Measurements from ENCODE around the gene JADE1.

DNA sequence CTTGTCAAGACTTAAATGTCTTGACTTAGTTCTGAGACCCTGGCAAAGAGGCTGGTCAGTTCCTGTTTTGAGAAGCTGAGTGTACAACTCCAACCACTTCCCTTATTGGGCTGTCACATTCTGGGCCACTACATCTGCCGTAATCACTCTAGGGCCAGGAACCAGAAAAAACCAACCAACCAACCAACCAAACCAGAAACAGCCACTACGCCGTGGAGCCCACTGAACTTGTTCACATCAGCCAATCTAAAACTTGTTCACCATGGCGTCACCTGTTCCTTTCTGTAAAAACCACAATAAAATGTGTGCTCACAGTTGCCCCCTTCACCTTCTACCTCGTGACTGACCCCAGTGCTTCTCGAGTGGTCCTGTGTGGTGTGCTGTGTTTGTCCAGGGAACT, 107.3 kb downstream of the JADE1 start:
- TF ChIP-seq, protein P1, sequence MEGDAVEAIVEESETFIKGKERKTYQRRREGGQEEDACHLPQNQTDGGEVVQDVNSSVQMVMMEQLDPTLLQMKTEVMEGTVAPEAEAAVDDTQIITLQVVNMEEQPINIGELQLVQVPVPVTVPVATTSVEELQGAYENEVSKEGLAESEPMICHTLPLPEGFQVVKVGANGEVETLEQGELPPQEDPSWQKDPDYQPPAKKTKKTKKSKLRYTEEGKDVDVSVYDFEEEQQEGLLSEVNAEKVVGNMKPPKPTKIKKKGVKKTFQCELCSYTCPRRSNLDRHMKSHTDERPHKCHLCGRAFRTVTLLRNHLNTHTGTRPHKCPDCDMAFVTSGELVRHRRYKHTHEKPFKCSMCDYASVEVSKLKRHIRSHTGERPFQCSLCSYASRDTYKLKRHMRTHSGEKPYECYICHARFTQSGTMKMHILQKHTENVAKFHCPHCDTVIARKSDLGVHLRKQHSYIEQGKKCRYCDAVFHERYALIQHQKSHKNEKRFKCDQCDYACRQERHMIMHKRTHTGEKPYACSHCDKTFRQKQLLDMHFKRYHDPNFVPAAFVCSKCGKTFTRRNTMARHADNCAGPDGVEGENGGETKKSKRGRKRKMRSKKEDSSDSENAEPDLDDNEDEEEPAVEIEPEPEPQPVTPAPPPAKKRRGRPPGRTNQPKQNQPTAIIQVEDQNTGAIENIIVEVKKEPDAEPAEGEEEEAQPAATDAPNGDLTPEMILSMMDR (IDR thresholded peaks at IDR 0.05) = no peak
- TF ChIP-seq POLR2A (IDR thresholded peaks at IDR 0.05) = no peak
